GM12878 (cell line): Measurements from ENCODE around the gene UHMK1. TPM values are rescaled to one million over a fixed set of nuclear protein-coding genes. Genes with fewer than 3 reads are reported as not detected.
"Not testable (repeated sequence)": the region's sequence is repeated elsewhere in the genome, so short reads cannot be mapped to it uniquely, and the experiment has no call there.

Experiments used
- ATAC-seq: fragments of 200-7000 bp; cut with Tn5 transposase; 3 replicates; pipeline ENCODE4 v1.9.1; 2020; ENCODE audit warnings: mild to moderate bottlenecking, moderate library complexity
- BruUV-seq: library from RNA; stranded (reverse); fragments of 400-500 nt; replicated peaks from 2 replicates; lab custom pipeline; 2021; lab: Mats Ljungman, UMichigan
- CTCF ChIA-PET: fragments of 300-600 bp; sonication (Branson Sonifier 250); formaldehyde crosslinking; extraction: SDS; loops from one replicate; lab custom pipeline; 2021; ENCODE audit warnings: inconsistent platforms; lab: Yijun Ruan, JAX
- POLR2A ChIA-PET: fragments of 350-600 bp; formaldehyde crosslinking; extraction: SDS; loops from one replicate; lab custom pipeline; 2021; ENCODE audit warnings: inconsistent platforms; lab: Charles Lee
- RAD21 ChIA-PET: fragments of 300-600 bp; sonication (Branson Sonifier 250); formaldehyde crosslinking; loops from one replicate; lab custom pipeline; 2023; ENCODE audit warnings: antibody characterized with exemption; ENCODE audit not compliant: unreplicated experiment; lab: Charles Lee
- SMC1A ChIA-PET: fragments of 300-600 bp; sonication (Branson Sonifier 250); formaldehyde crosslinking; loops from one replicate; lab custom pipeline; 2023; ENCODE audit not compliant: unreplicated experiment, uncharacterized antibody; lab: Charles Lee
- DNase-seq: peaks from one replicate; pipeline ENCODE4 v3.0.0-alpha.2; 2011; ENCODE audit warnings: low read depth, low spot score
- FAIRE-seq: peaks from 3 replicates; lab custom pipeline; 2011; peaks lifted over from hg19 to GRCh38; lab: Jason Lieb, UNC
- H2AFZ ChIP-seq: 2 replicates; pipeline ENCODE4 v1.6.0; 2011; ENCODE audit warnings: low read depth, low read length, control low read depth; ENCODE audit not compliant: control insufficient read depth
- H3K27ac ChIP-seq: 2 replicates; pipeline ENCODE4 v1.5.1; 2011; ENCODE audit warnings: control low read depth; ENCODE audit not compliant: control insufficient read depth, insufficient read depth
- H3K27me3 ChIP-seq, 2 experiments: replicated peaks in 1 of 2; 2 replicates each; pipeline versions ENCODE4 v1.6.0 to v1.6.1; 2011; ENCODE audit warnings: low read length in 1 of 2; ENCODE audit not compliant: control insufficient read depth in 2 of 2, insufficient read depth in 2 of 2
- H3K36me3 ChIP-seq, 2 experiments: 2 replicates each; pipeline ENCODE4 v1.5.1; 2011; ENCODE audit warnings: low read length in 1 of 2; ENCODE audit not compliant: control insufficient read depth in 2 of 2, insufficient read depth in 2 of 2
- H3K4me1 ChIP-seq: 2 replicates; pipeline ENCODE4 v1.6.1; 2011; ENCODE audit warnings: mild to moderate bottlenecking, low read length, moderate library complexity, mixed read lengths; ENCODE audit not compliant: control insufficient read depth, insufficient read depth
- H3K4me2 ChIP-seq: 2 replicates; pipeline ENCODE4 v1.6.0; 2011; ENCODE audit warnings: control low read depth; ENCODE audit not compliant: control insufficient read depth, insufficient read depth
- H3K4me3 ChIP-seq: fragments of 200-600 bp; sonication (generic); 2 replicates; pipeline ENCODE4 v1.5.1; 2016
- H3K79me2 ChIP-seq: 2 replicates; pipeline ENCODE4 v1.6.0; 2011; ENCODE audit warnings: low read length; ENCODE audit not compliant: control insufficient read depth, insufficient read depth
- H3K9ac ChIP-seq: 2 replicates; pipeline ENCODE4 v1.8.0; 2011; ENCODE audit warnings: low read length, control low read depth, mixed read lengths; ENCODE audit not compliant: control insufficient read depth, insufficient read depth
- H3K9me3 ChIP-seq: replicated peaks from 3 replicates; pipeline ENCODE4 v1.5.1; 2011; ENCODE audit warnings: mild to moderate bottlenecking, low read length; ENCODE audit not compliant: control insufficient read depth, insufficient read depth
- H4K20me1 ChIP-seq: 2 replicates; pipeline ENCODE4 v1.6.0; 2011; ENCODE audit not compliant: control insufficient read depth, insufficient read depth
- BACH1 ChIP-seq: fragments of 450-650 bp; IDR thresholded peaks from 2 replicates; pipeline ENCODE4 v1.6.1; 2017; ENCODE audit warnings: mild to moderate bottlenecking, borderline replicate concordance
- BCL11A ChIP-seq: IDR thresholded peaks from 2 replicates; pipeline ENCODE4 v1.6.1; 2011; ENCODE audit warnings: low read depth, low read length
- CBFB ChIP-seq: IDR thresholded peaks from 2 replicates; pipeline ENCODE4 v1.6.1; 2016; ENCODE audit warnings: antibody characterized with exemption, low read depth
- CHD1 ChIP-seq: IDR thresholded peaks from 2 replicates; pipeline ENCODE4 v1.6.1; 2012; ENCODE audit warnings: low read depth, low read length, improper control_type of control experiment
- CREM ChIP-seq: IDR thresholded peaks from 2 replicates; pipeline ENCODE4 v1.6.1; 2014; ENCODE audit warnings: antibody characterized with exemption, low read depth
- EGR1 ChIP-seq, 2 experiments: IDR thresholded peaks; 1 replicate in 1 of 2; 2 replicates in 1 of 2; pipeline ENCODE4 v1.6.1; 2011 to 2012; ENCODE audit warnings: low read depth in 2 of 2, low read length in 2 of 2, borderline replicate concordance in 1 of 2, mild to moderate bottlenecking in 1 of 2, moderate library complexity in 1 of 2
- JUND ChIP-seq: IDR thresholded peaks from 2 replicates; pipeline ENCODE4 v1.6.1; 2012; ENCODE audit warnings: low read depth, mild to moderate bottlenecking, low read length, improper control_type of control experiment, moderate library complexity
- MTA3 ChIP-seq: IDR thresholded peaks from 2 replicates; pipeline ENCODE4 v1.6.1; 2012; ENCODE audit warnings: low read length, inconsistent platforms, borderline replicate concordance
- NFYB ChIP-seq: IDR thresholded peaks from 2 replicates; pipeline ENCODE4 v1.6.1; 2011; ENCODE audit warnings: low read depth, mild to moderate bottlenecking, low read length, improper control_type of control experiment, moderate library complexity; ENCODE audit not compliant: insufficient read depth
- PAX8 ChIP-seq: fragments of 450-650 bp; IDR thresholded peaks from 2 replicates; pipeline ENCODE4 v1.6.1; 2017; ENCODE audit warnings: mild to moderate bottlenecking, moderate library complexity
- PBX3 ChIP-seq: IDR thresholded peaks from 2 replicates; pipeline ENCODE4 v1.6.1; 2011; ENCODE audit warnings: mild to moderate bottlenecking, low read depth, low read length, moderate library complexity; ENCODE audit not compliant: insufficient replicate concordance
- POLR2AphosphoS5 ChIP-seq: IDR thresholded peaks from 2 replicates; pipeline ENCODE4 v1.6.1; 2011; ENCODE audit warnings: mild to moderate bottlenecking, low read length, inconsistent platforms
- RELA ChIP-seq: fragments of 450-650 bp; IDR thresholded peaks from 2 replicates; pipeline ENCODE4 v1.8.0; 2014; ENCODE audit warnings: borderline replicate concordance; ENCODE audit not compliant: partially characterized antibody
- SKIL ChIP-seq: fragments of 450-650 bp; IDR thresholded peaks from 2 replicates; pipeline ENCODE4 v1.6.1; 2017; ENCODE audit warnings: mild to moderate bottlenecking, low read depth, inconsistent platforms; ENCODE audit not compliant: poor library complexity, severe bottlenecking
- TBL1XR1 ChIP-seq: IDR thresholded peaks from 2 replicates; pipeline ENCODE4 v1.6.1; 2012; ENCODE audit warnings: low read depth, low read length, improper control_type of control experiment
- WGBS: methylation state at CpG from one replicate; pipeline ENCODE4 v1.1.6; 2016; ENCODE audit warnings: low lambda C conversion rate; ENCODE audit not compliant: insufficient replicate concordance, insufficient coverage; ENCODE audit errors: missing lambda C conversion rate; 5-methylcytosine and 5-hydroxymethylcytosine counted together
- in situ Hi-C: fragments of 300-500 bp; cut with MboI; formaldehyde crosslinking; loops from 9 replicates; pipeline ENCODE4 v1.14.3; 2018; ENCODE audit warnings: mixed read lengths
- intact Hi-C: fragments of 100-400 bp; cut with micrococcal nuclease; formaldehyde crosslinking; loops from one replicate; pipeline ENCODE4 v1.14.2; 2022; ENCODE audit not compliant: unreplicated experiment
- polyA plus RNA-seq, 11 experiments: library from polyadenylated mRNA; depleted of rRNA in 4 of 11; unstranded in 6 of 11; stranded (reverse) in 5 of 11; fragments of >200 nt; fragmentation: Nextera tagmentation in 4 of 11; fragmentation: Illumina TruSeq in 1 of 11; extraction: Ambion mirVana in 4 of 11; extraction: Trizol in 1 of 11; gene quantifications; 1 replicate in 1 of 11; 2 replicates in 10 of 11; pipeline versions ENCODE4 v1.2.1 to v1.2.3, GENCODE V29; 2011 to 2016; ENCODE audit warnings: inconsistent platforms in 2 of 11, missing spikeins in 2 of 11, low read depth in 1 of 11
- total RNA-seq, 4 experiments: library from RNA; depleted of rRNA in 3 of 4; stranded (reverse); fragments of >200 nt in 3 of 4; fragmentation: Illumina TruSeq in 1 of 4; extraction: Trizol in 1 of 4; gene quantifications; 2 replicates each; pipeline versions ENCODE4 v1.2.1 to v1.2.3, GENCODE V29; 2013 to 2021

UHMK1 gene
- total and polyA plus RNA-seq, 10 of the 15 experiments (the other 5 are each of a cell fraction or from before 2014, with no cell fraction given), result 5.7 to 52.7 (median 28.3) TPM

GRCh38 chr1:162497723-162498495, at the start of gene UHMK1 (continued):
- TF ChIP-seq SKIL (no peak), MTA3 (no peak), CBFB (peak; percentile 51; the same call in 1 of the 2 replicates), CHD1 (no peak), PAX8 (no peak), EGR1 (IDR thresholded peaks at IDR 0.05; ENCODE audit: borderline replicate concordance in 1 of 2, low read depth in 2 of 2, low read length in 2 of 2) (no peak), PBX3 (no peak), BACH1 (no peak), BCL11A (no peak), RELA (no peak), NFYB (0 out of 2 replicates have a peak, but pooled peaks have one; percentile 46), TBL1XR1 (no peak), JUND (no peak), POLR2AphosphoS5 (peak; percentile 88), CREM (0 out of 2 replicates have a peak, but pooled peaks have one; percentile 10)

DNA sequence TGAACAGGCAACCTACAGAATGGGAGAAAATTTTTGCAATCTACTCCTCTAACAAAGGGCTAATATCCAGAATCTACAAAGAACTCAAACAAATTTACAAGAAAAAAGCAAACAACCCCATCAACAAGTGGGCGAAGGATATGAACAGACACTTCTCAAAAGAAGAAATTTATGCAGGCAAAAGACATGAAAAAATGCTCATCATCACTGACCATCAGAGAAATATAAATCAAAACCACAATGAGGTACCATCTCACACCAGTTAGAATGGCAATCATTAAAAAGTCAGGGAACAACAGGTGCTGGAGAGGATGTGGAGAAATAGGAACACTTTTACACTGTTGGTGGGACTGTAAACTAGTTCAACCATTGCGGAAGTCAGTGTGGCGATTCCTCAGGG, 43.3 kb upstream of the UHMK1 start:
- DNase-seq, H2AFZ ChIP-seq, ATAC-seq, FAIRE-seq, H3K79me2 ChIP-seq, H3K9me3 ChIP-seq, CTCF ChIA-PET, H3K9ac ChIP-seq, BruUV-seq, H3K4me3 ChIP-seq, in situ Hi-C loops, POLR2A ChIA-PET, H3K27ac ChIP-seq, H3K4me1 ChIP-seq, RAD21 ChIA-PET, intact Hi-C loops, H3K4me2 ChIP-seq, SMC1A ChIA-PET, H3K27me3 ChIP-seq, H4K20me1 ChIP-seq, H3K36me3 ChIP-seq: not testable (repeated sequence)
- 91% methylated on average over 1 of the region's 3 CpGs for WGBS
